Tibial artery (tissue), 4 donors: Measurements from ENCODE around the gene LIPF.

Experiments
- DNase-seq, 2 donors: peaks; one replicate each; pipeline ENCODE4 v3.0.0-alpha.2; 2019
- H3K27ac ChIP-seq, 2 donors: fragments of 200-600 bp; sonication (generic) in 1 of 2; 1 replicate in 1 of 2; 2 replicates in 1 of 2; pipeline ENCODE4 v1.5.1; 2018 to 2019; ENCODE audit warnings: mild to moderate bottlenecking in 1 of 2
- H3K27me3 ChIP-seq, 2 donors: fragments of 200-600 bp; sonication (generic) in 1 of 2; one replicate each; pipeline versions ENCODE4 v1.5.1 to v1.6.0; 2016 to 2019
- H3K36me3 ChIP-seq, 3 donors: fragments of 200-600 bp; sonication (generic) in 2 of 3; one replicate each; pipeline ENCODE4 v1.5.1; 2016 to 2019; ENCODE audit warnings: mild to moderate bottlenecking in 2 of 3
- H3K4me1 ChIP-seq, 4 donors: fragments of 200-600 bp; sonication (generic) in 2 of 4; 1 replicate in 3 of 4; 2 replicates in 1 of 4; pipeline ENCODE4 v1.5.1; 2016 to 2019
- H3K4me3 ChIP-seq, 2 donors: fragments of 200-600 bp; sonication (generic) in 1 of 2; 1 replicate in 1 of 2; 2 replicates in 1 of 2; pipeline ENCODE4 v1.5.1; 2018 to 2019; ENCODE audit warnings: mild to moderate bottlenecking in 2 of 2
- H3K9me3 ChIP-seq, 3 donors: fragments of 200-600 bp; sonication (generic) in 1 of 3; one replicate each; pipeline ENCODE4 v1.5.1; 2016 to 2019
- CTCF ChIP-seq, 2 experiments: fragments of 200-600 bp in 1 of 2; fragments of 450-650 bp in 1 of 2; IDR thresholded peaks; one replicate each; pipeline ENCODE4 v1.5.1; 2017 to 2019; ENCODE audit warnings: antibody characterized with exemption in 2 of 2, mild to moderate bottlenecking in 1 of 2, moderate library complexity in 1 of 2
- intact Hi-C: fragments of 100-400 bp; cut with DNase I; formaldehyde crosslinking; loops from one replicate; pipeline ENCODE4 v1.15.0; 2023; ENCODE audit warnings: low total_unique reads

Gene LIPF

GRCh38 chr10:88664142-88664541 lies at the start of gene LIPF:
LIPF (plus strand) TSS chr10:88664442; CDS start chr10:88667298, 2,856 bp downstream.
- intact Hi-C loops, result no loop called here
- no peak for TF ChIP-seq CTCF (IDR thresholded peaks at IDR 0.05)
- Histone ChIP-seq H3K9me3 (no peaks in the 10 kb centered on the region), H3K4me3 (no peak within 1 kb of the TSS), H3K27ac (no peak within 1 kb of the TSS), H3K4me1 (no peaks in the 10 kb centered on the region), H3K27me3 (no peaks in the 10 kb centered on the region), H3K36me3 (no peaks in the 10 kb centered on the region)
- no peak for DNase-seq

GRCh38 chr10:88616250-88616977 lies 47.8 kb upstream of the LIPF start:
- Histone ChIP-seq H3K36me3 (no peaks in the 10 kb centered on the region), H3K4me3 (no peak overlapping the region), H3K27me3 (no peaks in the 10 kb centered on the region), H3K4me1 (no peaks in the 10 kb centered on the region), H3K27ac (no peak overlapping the region), H3K9me3 (no peaks in the 10 kb centered on the region)
- no peak for TF ChIP-seq CTCF (IDR thresholded peaks at IDR 0.05)
- intact Hi-C loops, result no loop called here
- DNase-seq, result no peak

- Histone ChIP-seq H3K9me3 (no peaks in the 10 kb centered on the region), H3K4me1 (no peaks in the 10 kb centered on the region), H3K27ac (no peak overlapping the region), H3K27me3 (no peaks in the 10 kb centered on the region), H3K36me3 (no peaks in the 10 kb centered on the region), H3K4me3 (no peak overlapping the region)
- TF ChIP-seq CTCF (IDR thresholded peaks at IDR 0.05), result no peak
- intact Hi-C loops, result no loop called here
- DNase-seq, result no peak
These were observed 46.4 kb upstream of the LIPF start for GRCh38 chr10:88617772-88618300.

- Histone ChIP-seq H3K9me3 (no peaks in the 10 kb centered on the region), H3K4me1 (no peaks in the 10 kb centered on the region), H3K27ac (no peak overlapping the region), H3K36me3 (no peaks in the 10 kb centered on the region), H3K27me3 (no peaks in the 10 kb centered on the region), H3K4me3 (no peak overlapping the region)
- intact Hi-C loops, result no loop called here
- TF ChIP-seq CTCF (IDR thresholded peaks at IDR 0.05), result no peak
- DNase-seq, result no peak
These were observed 45.7 kb upstream of the LIPF start for GRCh38 chr10:88618496-88618895.

- no peak for DNase-seq
- H3K36me3 ChIP-seq, result no peaks in the 10 kb centered on the region
- no peaks in the 10 kb centered on the region for H3K4me1 ChIP-seq
- H3K4me3 ChIP-seq, result no peak overlapping the region
- no peak for TF ChIP-seq CTCF (IDR thresholded peaks at IDR 0.05)
- no peaks in the 10 kb centered on the region for H3K9me3 ChIP-seq
- intact Hi-C loops, result no loop called here
- H3K27ac ChIP-seq, result no peak overlapping the region
- H3K27me3 ChIP-seq, result no peaks in the 10 kb centered on the region
These were observed 43.8 kb upstream of the LIPF start for GRCh38 chr10:88620441-88620840.
